Upper lobe of right lung (tissue), 1 donor: Measurements from ENCODE around the gene AMIGO3. TPM values are rescaled to one million over a fixed set of nuclear protein-coding genes. Genes with fewer than 3 reads are reported as not detected.

Experiments
- ATAC-seq: fragments of 200-7000 bp; cut with Tn5 transposase; one replicate; pipeline ENCODE4 v1.9.1; 2020; ENCODE audit warnings: mild to moderate bottlenecking, moderate library complexity
- DNase-seq: peaks from one replicate; pipeline ENCODE4 v3.0.0-alpha.2; 2020
- H3K27ac ChIP-seq: fragments of 200-600 bp; one replicate; pipeline ENCODE4 v1.8.0; 2022
- H3K27me3 ChIP-seq: fragments of 200-600 bp; one replicate; pipeline ENCODE4 v1.8.0; 2022; ENCODE audit warnings: mild to moderate bottlenecking
- H3K36me3 ChIP-seq: fragments of 200-600 bp; one replicate; pipeline ENCODE4 v1.8.0; 2022
- H3K4me1 ChIP-seq: fragments of 200-600 bp; one replicate; pipeline ENCODE4 v1.8.0; 2022
- H3K4me3 ChIP-seq: fragments of 200-600 bp; one replicate; pipeline ENCODE4 v1.8.0; 2022; ENCODE audit warnings: mild to moderate bottlenecking
- H3K9me3 ChIP-seq: fragments of 200-600 bp; one replicate; pipeline ENCODE4 v1.8.0; 2022
- intact Hi-C: fragments of 100-400 bp; cut with DNase I; formaldehyde crosslinking; loops from one replicate; pipeline ENCODE4 v1.11.0; 2022
- total RNA-seq: library from RNA; stranded (reverse); fragmentation: NEBNext Ultra II Directional; extraction: Animal tissue kit (Norgen Biotek cat#: 25700); gene quantifications from one replicate; pipeline ENCODE4 v1.2.1, GENCODE V29; 2021
- TF ChIP-seq, protein P1 (sequence below): fragments of 200-600 bp; IDR thresholded peaks from one replicate; pipeline ENCODE4 v1.8.0; 2022; ENCODE audit warnings: antibody characterized with exemption
- donor health status: DM: no; HTN: yes; CAD: no; lungs with severe emphysema.

AMIGO3 gene
- total RNA-seq, 1 donor from 2014 or later, result 0.26 TPM

DNA sequence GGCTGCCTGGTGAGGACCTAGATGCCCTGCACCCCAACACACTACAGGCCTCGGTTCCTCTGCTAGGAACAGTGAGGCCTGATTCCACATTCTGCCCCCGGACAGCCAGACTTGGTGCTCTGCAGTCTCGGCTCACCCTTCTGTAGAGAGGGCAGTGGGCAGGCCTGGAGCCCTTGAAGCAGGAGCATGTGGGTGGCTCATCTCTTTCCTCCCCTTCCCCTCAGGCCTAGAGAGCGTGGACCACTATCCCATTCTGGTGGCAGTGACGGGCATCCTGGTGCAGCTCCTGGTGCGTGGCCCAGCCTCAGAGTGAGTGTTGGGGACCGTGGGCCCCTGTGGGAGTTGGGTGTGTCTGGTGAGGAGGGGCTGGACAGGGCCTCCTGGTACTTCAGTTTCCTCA lies 3.3 kb downstream of the AMIGO3 start:
- intact Hi-C loops, result no loop called here
- DNase-seq, result peak; percentile 51
- H3K9me3 ChIP-seq, result no peaks in the 10 kb centered on the region
- no peak overlapping the region for H3K27ac ChIP-seq
- no peak for ATAC-seq
- peaks cover 9% of the 10 kb centered on the region for H3K4me1 ChIP-seq
- H3K27me3 ChIP-seq, result no peaks in the 10 kb centered on the region
- peaks cover 25% of the 10 kb centered on the region for H3K36me3 ChIP-seq
- TF ChIP-seq, protein P1, sequence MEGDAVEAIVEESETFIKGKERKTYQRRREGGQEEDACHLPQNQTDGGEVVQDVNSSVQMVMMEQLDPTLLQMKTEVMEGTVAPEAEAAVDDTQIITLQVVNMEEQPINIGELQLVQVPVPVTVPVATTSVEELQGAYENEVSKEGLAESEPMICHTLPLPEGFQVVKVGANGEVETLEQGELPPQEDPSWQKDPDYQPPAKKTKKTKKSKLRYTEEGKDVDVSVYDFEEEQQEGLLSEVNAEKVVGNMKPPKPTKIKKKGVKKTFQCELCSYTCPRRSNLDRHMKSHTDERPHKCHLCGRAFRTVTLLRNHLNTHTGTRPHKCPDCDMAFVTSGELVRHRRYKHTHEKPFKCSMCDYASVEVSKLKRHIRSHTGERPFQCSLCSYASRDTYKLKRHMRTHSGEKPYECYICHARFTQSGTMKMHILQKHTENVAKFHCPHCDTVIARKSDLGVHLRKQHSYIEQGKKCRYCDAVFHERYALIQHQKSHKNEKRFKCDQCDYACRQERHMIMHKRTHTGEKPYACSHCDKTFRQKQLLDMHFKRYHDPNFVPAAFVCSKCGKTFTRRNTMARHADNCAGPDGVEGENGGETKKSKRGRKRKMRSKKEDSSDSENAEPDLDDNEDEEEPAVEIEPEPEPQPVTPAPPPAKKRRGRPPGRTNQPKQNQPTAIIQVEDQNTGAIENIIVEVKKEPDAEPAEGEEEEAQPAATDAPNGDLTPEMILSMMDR, result no peak
- no peak overlapping the region for H3K4me3 ChIP-seq

DNA sequence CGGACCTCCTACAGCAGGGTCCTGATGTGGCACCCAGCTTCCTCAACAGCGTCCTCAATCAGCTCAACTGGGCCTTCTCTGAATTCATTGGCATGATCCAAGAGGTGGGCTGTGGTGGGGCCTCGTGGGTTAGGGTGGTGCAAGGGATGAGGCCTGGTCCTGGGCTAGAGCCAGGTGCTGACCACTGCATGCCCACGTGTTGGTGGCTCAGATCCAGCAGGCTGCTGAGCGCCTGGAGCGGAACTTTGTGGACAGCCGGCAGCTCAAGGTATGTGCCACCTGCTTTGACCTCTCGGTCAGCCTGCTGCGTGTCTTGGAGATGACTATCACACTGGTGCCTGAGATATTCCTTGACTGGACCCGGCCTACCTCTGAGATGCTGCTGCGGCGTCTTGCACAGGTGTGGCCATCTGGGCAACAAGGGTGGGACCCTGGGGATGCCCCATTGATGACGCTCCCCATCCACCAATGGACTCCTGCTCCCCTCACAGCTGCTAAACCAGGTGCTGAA lies 3.8 kb downstream of the AMIGO3 start:
- TF ChIP-seq, protein P1, result no peak

GRCh38 chr3:49714728-49715550 lies 4.5 kb downstream of the AMIGO3 start:
- peak; percentile 61 for DNase-seq
- H3K9me3 ChIP-seq, result no peaks in the 10 kb centered on the region
- H3K27me3 ChIP-seq, result no peaks in the 10 kb centered on the region
- ATAC-seq, result no peak
- intact Hi-C loops, result no loop called here
- no peak overlapping the region for H3K27ac ChIP-seq
- H3K4me3 ChIP-seq, result no peak overlapping the region
- H3K4me1 ChIP-seq, result peaks cover 9% of the 10 kb centered on the region
- H3K36me3 ChIP-seq, result peaks cover 21% of the 10 kb centered on the region
- TF ChIP-seq, protein P1, result no peak

More for the DNA sequence above, 3.8 kb downstream of the AMIGO3 start:
- H3K27me3 ChIP-seq, result no peaks in the 10 kb centered on the region
- intact Hi-C loops, result no loop called here
- H3K4me3 ChIP-seq, result no peak overlapping the region
- DNase-seq (peak; percentile 53), ATAC-seq (no peak)
- peaks cover 21% of the 10 kb centered on the region for H3K36me3 ChIP-seq
- peaks cover 9% of the 10 kb centered on the region for H3K4me1 ChIP-seq
- no peaks in the 10 kb centered on the region for H3K9me3 ChIP-seq
- H3K27ac ChIP-seq, result no peak overlapping the region

DNA sequence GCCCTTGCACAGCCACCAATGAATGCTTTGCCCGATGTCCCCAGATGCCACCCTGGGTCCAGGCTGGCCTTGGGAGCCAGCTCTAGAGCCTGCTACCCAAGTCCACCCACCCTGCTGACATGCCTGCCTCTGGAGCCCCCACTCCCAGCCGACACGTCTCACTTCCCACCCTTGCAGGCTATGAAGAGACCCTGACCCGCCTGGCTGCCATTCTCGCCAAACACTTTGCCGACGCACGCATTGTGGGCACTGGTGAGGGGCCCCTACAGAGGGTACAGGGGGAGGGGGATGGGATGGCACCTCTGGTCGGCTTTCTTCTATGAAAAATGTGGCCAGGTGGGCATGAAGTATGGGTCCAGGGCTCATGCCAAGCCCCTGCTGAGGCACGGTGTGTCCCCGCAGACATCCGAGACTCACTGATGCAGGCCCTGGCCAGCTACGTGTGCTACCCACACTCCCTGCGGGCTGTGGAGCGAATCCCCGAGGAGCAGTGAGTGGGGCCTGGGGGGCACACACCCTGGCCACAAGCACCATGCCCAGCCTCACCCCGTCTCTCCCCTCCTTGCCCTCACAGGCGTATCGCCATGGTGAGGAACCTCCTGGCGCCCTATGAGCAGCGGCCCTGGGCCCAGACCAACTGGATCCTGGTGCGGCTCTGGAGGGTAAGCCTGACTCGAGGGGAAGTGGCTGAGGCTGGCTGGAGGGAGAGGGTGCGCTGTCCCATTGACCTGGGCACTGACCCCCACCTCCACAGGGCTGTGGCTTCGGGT lies 6.0 kb downstream of the AMIGO3 start:
- DNase-seq (peak; percentile 65), ATAC-seq (no peak)
- intact Hi-C loops, result no loop called here
- Histone ChIP-seq H3K9me3 (no peaks in the 10 kb centered on the region), H3K4me3 (no peak overlapping the region), H3K36me3 (peaks cover 21% of the 10 kb centered on the region), H3K4me1 (peaks cover 2% of the 10 kb centered on the region), H3K27me3 (no peaks in the 10 kb centered on the region), H3K27ac (no peak overlapping the region)
- TF ChIP-seq, protein P1, result no peak

DNA sequence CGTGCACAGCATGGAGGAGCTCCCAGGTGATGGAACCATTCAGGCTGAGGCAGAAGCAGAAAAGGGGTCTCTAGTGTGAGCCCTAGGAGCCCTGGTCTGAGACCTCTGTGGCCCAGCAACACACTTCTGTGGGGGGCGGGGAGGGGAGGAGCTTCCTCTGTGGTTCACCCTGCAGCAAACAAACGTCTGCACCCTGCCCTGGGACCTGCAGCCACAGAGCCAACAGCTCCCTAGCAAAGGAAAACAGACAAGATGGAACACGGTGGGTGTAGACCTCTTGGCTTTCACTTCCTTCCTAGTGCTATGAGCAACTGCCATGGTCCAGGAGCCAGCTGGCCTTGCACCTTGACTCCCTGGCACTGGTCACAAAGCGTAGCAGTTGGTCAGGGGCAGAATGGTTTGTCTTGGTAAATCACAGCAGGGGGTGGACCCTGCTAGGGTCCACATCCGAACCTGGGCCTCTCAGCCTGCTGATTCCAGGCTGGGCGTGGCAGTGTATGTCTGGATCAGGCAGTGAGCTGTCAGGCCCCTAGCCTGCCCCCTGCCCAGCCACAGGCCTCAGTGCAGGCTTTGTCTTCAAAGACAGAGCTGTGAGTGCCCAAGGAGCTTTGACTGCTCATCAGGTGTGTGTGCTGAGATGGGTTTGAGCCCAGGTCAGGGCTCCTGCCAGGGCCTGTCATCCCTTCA lies 6.7 kb downstream of the AMIGO3 start:
- intact Hi-C loops, result no loop called here
- Histone ChIP-seq H3K4me3 (no peak overlapping the region), H3K36me3 (peaks cover 21% of the 10 kb centered on the region), H3K27ac (no peak overlapping the region), H3K4me1 (no peaks in the 10 kb centered on the region), H3K9me3 (no peaks in the 10 kb centered on the region), H3K27me3 (no peaks in the 10 kb centered on the region)
- TF ChIP-seq, protein P1, result no peak
- no peak for DNase-seq
- no peak for ATAC-seq
